UCSD-AML1 (cell line): ENCODE data around the gene GNAS.
"Not testable (repeated sequence)": the region's sequence is repeated elsewhere in the genome, so short reads cannot be mapped to it uniquely, and the experiment has no call there.

Experiments used
- DNase-seq: peaks from one replicate; lab custom pipeline; 2025; ENCODE audit not compliant: unreplicated experiment; lab: John Stamatoyannopoulos, UW

Gene GNAS

GRCh38 chr20:58852543-58853271 lies at the start of gene GNAS:
TSS of gene GNAS (plus strand) at chr20:58852716.
- DNase-seq = no peak

GRCh38 chr20:58803533-58803932 lies 49.0 kb upstream of the GNAS start:
- no peak for DNase-seq

- no peak for DNase-seq
These were observed 44.7 kb upstream of the GNAS start for GRCh38 chr20:58807801-58808200.

- no peak for DNase-seq
These were observed 44.1 kb upstream of the GNAS start for GRCh38 chr20:58808271-58809046.

- DNase-seq = no peak
These were observed 42.2 kb upstream of the GNAS start for GRCh38 chr20:58810116-58810878.

GRCh38 chr20:58810879-58811250 lies 41.7 kb upstream of the GNAS start:
- no peak for DNase-seq

GRCh38 chr20:58811334-58811733 lies 41.2 kb upstream of the GNAS start:
- DNase-seq = no peak

- DNase-seq = no peak
These were observed 39.1 kb upstream of the GNAS start for GRCh38 chr20:58813369-58813768.

- no peak for DNase-seq
These were observed 37.1 kb upstream of the GNAS start for GRCh38 chr20:58815448-58815847.

- DNase-seq = no peak
These were observed 36.5 kb upstream of the GNAS start for GRCh38 chr20:58816051-58816450.

- DNase-seq = no peak
These were observed 35.4 kb upstream of the GNAS start for GRCh38 chr20:58816957-58817651.

GRCh38 chr20:58817748-58818147 lies 34.8 kb upstream of the GNAS start:
- no peak for DNase-seq

GRCh38 chr20:58818586-58819285 lies 33.8 kb upstream of the GNAS start:
- no peak for DNase-seq

- no peak for DNase-seq
These were observed 32.6 kb upstream of the GNAS start for GRCh38 chr20:58819921-58820320.

- not testable (repeated sequence) for DNase-seq
These were observed 32.0 kb upstream of the GNAS start for GRCh38 chr20:58820515-58820914.

GRCh38 chr20:58822149-58822548 lies 30.4 kb upstream of the GNAS start:
- DNase-seq = peak; percentile 22

- no peak for DNase-seq
These were observed 29.5 kb upstream of the GNAS start for GRCh38 chr20:58822748-58823730.

- DNase-seq = no peak
These were observed 27.7 kb upstream of the GNAS start for GRCh38 chr20:58824843-58825242.

GRCh38 chr20:58825450-58825849 lies 27.1 kb upstream of the GNAS start:
- no peak for DNase-seq
